B cell (primary cell): ENCODE measurements around the gene ZEB1. TPM values are rescaled to one million over a fixed set of nuclear protein-coding genes. Genes with fewer than 3 reads are reported as not detected.

ENCODE experiments used
- ATAC-seq: fragments of 200-7000 bp; cut with Tn5 transposase; one replicate; pipeline ENCODE4 v1.10.0; 2021; ENCODE audit warnings: low read depth, mild to moderate bottlenecking, moderate number of reproducible peaks, moderate library complexity
- CTCF ChIA-PET: fragments of 350-600 bp; sonication (Branson Sonifier 250); formaldehyde crosslinking; loops from one replicate; lab custom pipeline; 2021; ENCODE audit warnings: antibody characterized with exemption, inconsistent platforms; lab: Charles Lee
- POLR2A ChIA-PET: fragments of 350-600 bp; sonication (Branson Sonifier 250); formaldehyde crosslinking; loops from one replicate; lab custom pipeline; 2021; ENCODE audit warnings: antibody characterized with exemption; lab: Charles Lee
- DNase-seq: peaks from one replicate; pipeline ENCODE4 v3.0.0; 2013
- H2AFZ ChIP-seq: 2 replicates; pipeline ENCODE4 v1.6.1; 2012; ENCODE audit warnings: mild to moderate bottlenecking, low read depth, low read length; ENCODE audit not compliant: insufficient read depth, poor library complexity, severe bottlenecking
- H3K27ac ChIP-seq, 2 donors: 1 replicate in 1 of 2; 2 replicates in 1 of 2; pipeline ENCODE4 v1.5.1; 2012 to 2013; ENCODE audit warnings: low read length in 2 of 2, mild to moderate bottlenecking in 2 of 2, moderate library complexity in 1 of 2
- H3K27me3 ChIP-seq, 4 experiments: fragments of 200-600 bp in 1 of 4; sonication (generic) in 1 of 4; replicated peaks in 1 of 4; 1 replicate in 2 of 4; 2 replicates in 2 of 4; pipeline versions ENCODE4 v1.6.1 to v1.7.0; 2013 to 2016; ENCODE audit warnings: low read length in 3 of 4, mild to moderate bottlenecking in 2 of 4, mixed read lengths in 1 of 4, moderate library complexity in 1 of 4; ENCODE audit not compliant: insufficient read depth in 4 of 4, control insufficient read depth in 3 of 4; ENCODE audit errors: control extremely low read depth in 1 of 4
- H3K36me3 ChIP-seq, 2 experiments: replicated peaks in 1 of 2; 1 replicate in 1 of 2; 2 replicates in 1 of 2; pipeline versions ENCODE4 v1.6.1 to v1.7.1; 2013; ENCODE audit warnings: low read length in 1 of 2; ENCODE audit not compliant: insufficient read depth in 2 of 2, control insufficient read depth in 1 of 2; ENCODE audit errors: control extremely low read depth in 1 of 2, extremely low read depth in 1 of 2
- H3K4me1 ChIP-seq, 2 donors: fragments of 200-600 bp in 1 of 2; sonication (generic) in 1 of 2; 1 replicate in 1 of 2; 2 replicates in 1 of 2; pipeline versions ENCODE4 v1.5.1 to v1.6.1; 2013 to 2017; ENCODE audit warnings: low read length in 2 of 2; ENCODE audit not compliant: control insufficient read depth in 2 of 2, insufficient read depth in 2 of 2
- H3K4me2 ChIP-seq: replicated peaks from 2 replicates; pipeline ENCODE3; 2012; ENCODE audit warnings: mild to moderate bottlenecking, low read depth, low read length; ENCODE audit not compliant: poor library complexity, severe bottlenecking
- H3K4me3 ChIP-seq, 5 experiments: fragments of 200-600 bp in 1 of 5; sonication (generic) in 1 of 5; 1 replicate in 3 of 5; 2 replicates in 2 of 5; pipeline versions ENCODE4 v1.5.1 to v1.7.0; 2011 to 2016; ENCODE audit warnings: low read length in 4 of 5, mild to moderate bottlenecking in 4 of 5, low read depth in 2 of 5, control low read depth in 1 of 5, moderate library complexity in 1 of 5; ENCODE audit not compliant: insufficient read depth in 1 of 5; ENCODE audit errors: control extremely low read depth in 1 of 5, extremely low read depth in 1 of 5
- H3K79me2 ChIP-seq: fragments of 200-600 bp; sonication (generic); one replicate; pipeline ENCODE4 v1.6.0; 2016; ENCODE audit warnings: low read length; ENCODE audit not compliant: control insufficient read depth, insufficient read depth
- H3K9ac ChIP-seq: fragments of 200-600 bp; sonication (generic); 2 replicates; pipeline ENCODE4 v1.6.1; 2017; ENCODE audit warnings: mild to moderate bottlenecking, low read length, moderate library complexity
- H3K9me3 ChIP-seq, 3 donors: one replicate each; pipeline versions ENCODE4 v1.6.1 to v1.7.1; 2013; ENCODE audit warnings: low read length in 2 of 3; ENCODE audit not compliant: control insufficient read depth in 2 of 3, insufficient read depth in 1 of 3; ENCODE audit errors: control extremely low read depth in 1 of 3
- H4K20me1 ChIP-seq: 2 replicates; pipeline ENCODE4 v1.6.0; 2012; ENCODE audit warnings: mild to moderate bottlenecking, low read length; ENCODE audit not compliant: insufficient read depth, control insufficient read depth, poor library complexity, severe bottlenecking
- H3K27ac Mint-ChIP-seq: one replicate; pipeline ENCODE4 v1.8.0; 2021; ENCODE audit warnings: mixed read lengths
- H3K27me3 Mint-ChIP-seq: one replicate; pipeline ENCODE4 v1.8.0; 2021; ENCODE audit warnings: mixed read lengths
- H3K4me1 Mint-ChIP-seq: one replicate; pipeline ENCODE4 v1.8.0; 2021; ENCODE audit warnings: mixed read lengths
- H3K4me3 Mint-ChIP-seq: one replicate; pipeline ENCODE4 v1.8.0; 2021; ENCODE audit warnings: mixed read lengths
- H3K9me3 Mint-ChIP-seq: one replicate; pipeline ENCODE4 v1.8.0; 2022; ENCODE audit warnings: mixed read lengths; ENCODE audit not compliant: insufficient read depth
- EZH2 ChIP-seq: IDR thresholded peaks from 2 replicates; pipeline ENCODE4 v1.6.1; 2012; ENCODE audit warnings: borderline replicate concordance, low read depth, mild to moderate bottlenecking, moderate library complexity, low read length; ENCODE audit not compliant: insufficient read depth, poor library complexity, severe bottlenecking
- WGBS: methylation state at CpG from one replicate; pipeline ENCODE4 v1.1.5; 2013; ENCODE audit warnings: missing lambda C conversion rate; ENCODE audit not compliant: insufficient coverage; 5-methylcytosine and 5-hydroxymethylcytosine counted together
- intact Hi-C: fragments of 100-400 bp; cut with micrococcal nuclease; formaldehyde crosslinking; loops from one replicate; pipeline ENCODE4 v1.10.0; 2022
- polyA plus RNA-seq: library from polyadenylated mRNA; depleted of rRNA; stranded (reverse); fragments of >200 nt; gene quantifications from 2 replicates; pipeline ENCODE4 v1.2.3, GENCODE V29; 2012
- total RNA-seq, 2 donors: library from RNA; stranded (reverse); fragments of 120-200 nt in 1 of 2; gene quantifications; 1 replicate in 1 of 2; 2 replicates in 1 of 2; pipeline versions ENCODE4 v1.2.3 to v1.2.4, GENCODE V29; 2013 to 2022
- TF ChIP-seq, protein P1 (sequence below): fragments of 200-600 bp; IDR thresholded peaks from one replicate; pipeline ENCODE4 v1.8.0; 2022; ENCODE audit warnings: antibody characterized with exemption, mild to moderate bottlenecking

The ZEB1 gene
- total and polyA plus RNA-seq, 2 donors (not counting 1 experiment from before 2014, with no cell fraction given): 11.2 to 96.7 TPM

DNA sequence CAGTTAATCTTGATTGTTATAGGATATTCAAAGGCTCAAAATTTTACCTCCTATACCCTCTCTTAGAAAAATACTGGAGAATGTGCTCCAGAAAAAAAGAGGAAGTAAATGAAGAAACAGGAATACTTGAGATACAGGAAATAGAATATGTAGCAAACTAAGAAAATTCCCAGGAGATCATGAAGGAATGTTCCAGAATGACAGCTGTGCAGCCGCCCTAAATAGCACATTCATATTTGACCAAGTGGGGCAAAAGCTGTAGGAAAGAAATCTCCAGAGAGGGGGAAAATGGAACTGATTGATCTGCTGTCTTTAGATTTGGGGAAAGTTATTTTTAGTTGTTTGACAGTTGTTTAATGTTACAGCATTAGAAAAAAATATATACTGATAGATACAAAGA is 46.2 kb upstream of the ZEB1 start:
- Histone ChIP-seq H3K9me3 (peaks cover 0 to 4% (median 3%) of the 10 kb centered on the region in 3 donors), H3K9ac (no peak overlapping the region), H3K4me3 (no peak overlapping the region), H3K27me3 (no peaks in the 10 kb centered on the region), H3K36me3 (no peaks in the 10 kb centered on the region), H3K4me1 (no peaks in the 10 kb centered on the region), H4K20me1 (no peaks in the 10 kb centered on the region), H3K4me2 (no peak overlapping the region), H2AFZ (no peak overlapping the region), H3K27ac (no peak overlapping the region), H3K79me2 (no peaks in the 10 kb centered on the region)
- no peak overlapping the region for H3K27ac Mint-ChIP-seq
- DNase-seq (no peak), ATAC-seq (no peak)
- H3K27me3 Mint-ChIP-seq: no peaks in the 10 kb centered on the region
- H3K9me3 Mint-ChIP-seq: no peaks in the 10 kb centered on the region
- CTCF ChIA-PET: no interaction called here
- intact Hi-C loops: no loop called here
- no peaks in the 10 kb centered on the region for H3K4me1 Mint-ChIP-seq
- WGBS: no CpG with 5 or more reads among the region's 1 CpG
- POLR2A ChIA-PET: no interaction called here
- TF ChIP-seq, protein P1, sequence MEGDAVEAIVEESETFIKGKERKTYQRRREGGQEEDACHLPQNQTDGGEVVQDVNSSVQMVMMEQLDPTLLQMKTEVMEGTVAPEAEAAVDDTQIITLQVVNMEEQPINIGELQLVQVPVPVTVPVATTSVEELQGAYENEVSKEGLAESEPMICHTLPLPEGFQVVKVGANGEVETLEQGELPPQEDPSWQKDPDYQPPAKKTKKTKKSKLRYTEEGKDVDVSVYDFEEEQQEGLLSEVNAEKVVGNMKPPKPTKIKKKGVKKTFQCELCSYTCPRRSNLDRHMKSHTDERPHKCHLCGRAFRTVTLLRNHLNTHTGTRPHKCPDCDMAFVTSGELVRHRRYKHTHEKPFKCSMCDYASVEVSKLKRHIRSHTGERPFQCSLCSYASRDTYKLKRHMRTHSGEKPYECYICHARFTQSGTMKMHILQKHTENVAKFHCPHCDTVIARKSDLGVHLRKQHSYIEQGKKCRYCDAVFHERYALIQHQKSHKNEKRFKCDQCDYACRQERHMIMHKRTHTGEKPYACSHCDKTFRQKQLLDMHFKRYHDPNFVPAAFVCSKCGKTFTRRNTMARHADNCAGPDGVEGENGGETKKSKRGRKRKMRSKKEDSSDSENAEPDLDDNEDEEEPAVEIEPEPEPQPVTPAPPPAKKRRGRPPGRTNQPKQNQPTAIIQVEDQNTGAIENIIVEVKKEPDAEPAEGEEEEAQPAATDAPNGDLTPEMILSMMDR: no peak
- TF ChIP-seq EZH2: no peak
- H3K4me3 Mint-ChIP-seq: no peak overlapping the region

DNA sequence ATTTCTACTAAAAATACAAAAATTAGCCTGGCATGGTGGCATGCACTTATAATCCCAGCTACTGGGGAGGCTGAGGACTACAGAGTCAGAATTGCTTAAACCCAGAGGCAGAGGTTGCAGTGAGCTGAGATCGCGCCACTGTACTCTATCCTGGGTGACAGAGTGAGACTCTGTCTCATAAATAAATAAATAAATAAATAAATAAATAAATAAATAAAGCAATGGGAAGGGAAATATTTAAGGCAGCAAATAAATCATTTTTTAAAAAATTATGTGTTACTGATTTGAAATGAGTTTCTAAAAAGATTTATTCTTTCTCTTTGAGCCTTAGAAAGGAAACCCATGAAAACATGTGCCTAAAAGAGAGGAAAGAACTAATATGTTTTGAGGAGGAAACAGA is 45.2 kb upstream of the ZEB1 start:
- intact Hi-C loops: no loop called here
- no peak overlapping the region for H3K4me2 ChIP-seq
- no peak overlapping the region for H3K27ac ChIP-seq
- H3K4me3 Mint-ChIP-seq: no peak overlapping the region
- no peak overlapping the region for H3K27ac Mint-ChIP-seq
- POLR2A ChIA-PET: no interaction called here
- H3K79me2 ChIP-seq: no peaks in the 10 kb centered on the region
- CTCF ChIA-PET: no interaction called here
- H3K9me3 Mint-ChIP-seq: no peaks in the 10 kb centered on the region
- no CpG with 5 or more reads among the region's 2 CpGs for WGBS
- H3K27me3 Mint-ChIP-seq: no peaks in the 10 kb centered on the region
- H3K27me3 ChIP-seq: no peaks in the 10 kb centered on the region
- H2AFZ ChIP-seq: no peak overlapping the region
- H4K20me1 ChIP-seq: no peaks in the 10 kb centered on the region
- ATAC-seq (no peak), DNase-seq (no peak)
- no peak overlapping the region for H3K4me3 ChIP-seq
- no peaks in the 10 kb centered on the region for H3K4me1 Mint-ChIP-seq
- TF ChIP-seq EZH2: no peak
- TF ChIP-seq, protein P1: no peak
- no peak overlapping the region for H3K9ac ChIP-seq
- H3K36me3 ChIP-seq: no peaks in the 10 kb centered on the region
- no peaks in the 10 kb centered on the region for H3K4me1 ChIP-seq
- H3K9me3 ChIP-seq: peaks cover 0 to 4% (median 3%) of the 10 kb centered on the region in 3 donors
